Immature natural killer cell (primary cell): ENCODE measurements around the gene TMA7B. TPM values are rescaled to one million over a fixed set of nuclear protein-coding genes. Genes with fewer than 3 reads are reported as not detected.

Source experiments
- DNase-seq, 3 donors: peaks; one replicate each; pipeline ENCODE4 v3.0.0; 2022; ENCODE audit warnings: mixed read lengths in 1 of 3
- H3K27ac Mint-ChIP-seq, 6 donors: one replicate each; pipeline ENCODE4 v1.8.0; 2020; ENCODE audit warnings: mixed read lengths in 6 of 6, mild to moderate bottlenecking in 5 of 6, inconsistent platforms in 4 of 6, moderate library complexity in 3 of 6
- H3K27me3 Mint-ChIP-seq, 3 donors: one replicate each; pipeline ENCODE4 v1.8.0; 2020 to 2021; ENCODE audit warnings: low read depth in 3 of 3, mild to moderate bottlenecking in 3 of 3, mixed read lengths in 3 of 3, moderate library complexity in 3 of 3, inconsistent platforms in 1 of 3
- H3K36me3 Mint-ChIP-seq, 3 donors: one replicate each; pipeline ENCODE4 v1.8.0; 2020; ENCODE audit warnings: mixed read lengths in 3 of 3, inconsistent platforms in 2 of 3, mild to moderate bottlenecking in 2 of 3
- H3K4me1 Mint-ChIP-seq, 2 donors: one replicate each; pipeline ENCODE4 v1.8.0; 2020; ENCODE audit warnings: inconsistent platforms in 2 of 2, mild to moderate bottlenecking in 2 of 2, mixed read lengths in 2 of 2, moderate library complexity in 1 of 2
- H3K4me3 Mint-ChIP-seq, 5 donors: one replicate each; pipeline ENCODE4 v1.8.0; 2020; ENCODE audit warnings: mild to moderate bottlenecking in 5 of 5, mixed read lengths in 5 of 5, inconsistent platforms in 3 of 5, moderate library complexity in 3 of 5
- H3K9me3 Mint-ChIP-seq, 6 donors: one replicate each; pipeline ENCODE4 v1.8.0; 2020; ENCODE audit warnings: mild to moderate bottlenecking in 6 of 6, mixed read lengths in 6 of 6, inconsistent platforms in 4 of 6, moderate library complexity in 3 of 6
- polyA plus RNA-seq, 3 donors: library from polyadenylated mRNA; unstranded; fragments of 300-500 nt; fragmentation: Illumina TruSeq; gene quantifications; one replicate each; pipeline ENCODE4 v1.2.3, GENCODE V29; 2021

TMA7B gene
- 1 to 10 TPM in 2 of 3 donors, not detected in 1; 1.4 to 2.1 TPM for polyA plus RNA-seq

- H3K9me3 Mint-ChIP-seq, result no peaks in the 10 kb centered on the region
- H3K4me1 Mint-ChIP-seq, result peaks cover 75 to 89% of the 10 kb centered on the region in 2 donors
- no peak for DNase-seq
- H3K27ac Mint-ChIP-seq, result peak within 1 kb of the TSS; percentile 86 to 96 (median 90)
- peaks cover 0 to 4% (median 0%) of the 10 kb centered on the region in 3 donors for H3K27me3 Mint-ChIP-seq
- H3K4me3 Mint-ChIP-seq, result peak within 1 kb of the TSS; percentile 45 to 81 (median 80)
- H3K36me3 Mint-ChIP-seq, result peaks cover 32 to 59% (median 40%) of the 10 kb centered on the region in 3 donors
Measured at GRCh38 chr22:39959640-39960447, at the start of gene TMA7B. TMA7B (plus strand) TSS chr22:39960397; CDS start chr22:39964375, 3,978 bp downstream.

GRCh38 chr22:39910876-39911613 is 49.2 kb upstream of the TMA7B start:
- no peak for DNase-seq
- Mint-ChIP-seq H3K4me1 (peaks cover 98 to 99% of the 10 kb centered on the region in 2 donors), H3K27ac (peak overlapping the region; percentile 86 to 98 (median 91)), H3K9me3 (no peaks in the 10 kb centered on the region), H3K27me3 (peaks cover 0 to 8% (median 4%) of the 10 kb centered on the region in 3 donors), H3K36me3 (peaks cover 8 to 9% (median 9%) of the 10 kb centered on the region in 3 donors), H3K4me3 (peak overlapping the region; percentile 74 to 98 (median 76))

GRCh38 chr22:39913321-39913720 is 46.9 kb upstream of the TMA7B start:
- Mint-ChIP-seq H3K4me1 (peaks cover 98 to 99% of the 10 kb centered on the region in 2 donors), H3K36me3 (peaks cover 9% of the 10 kb centered on the region in 3 donors), H3K27me3 (peaks cover 0 to 8% (median 4%) of the 10 kb centered on the region in 3 donors), H3K9me3 (no peaks in the 10 kb centered on the region), H3K4me3 (peak overlapping the region in 2 of 5 donors; percentile 26 to 98), H3K27ac (peak overlapping the region in 5 of 6 donors; percentile 69 to 98 (median 90))
- DNase-seq, result no peak

- DNase-seq, result no peak
- no peaks in the 10 kb centered on the region for H3K9me3 Mint-ChIP-seq
- H3K4me1 Mint-ChIP-seq, result peaks cover 97 to 99% of the 10 kb centered on the region in 2 donors
- H3K27me3 Mint-ChIP-seq, result peaks cover 0 to 8% (median 4%) of the 10 kb centered on the region in 3 donors
- H3K36me3 Mint-ChIP-seq, result peaks cover 9% of the 10 kb centered on the region in 3 donors
- peak overlapping the region; percentile 35 to 90 (median 66) for H3K27ac Mint-ChIP-seq
- H3K4me3 Mint-ChIP-seq, result peak overlapping the region in 3 of 5 donors; percentile 46 to 98 (median 49)
Measured at GRCh38 chr22:39913886-39914285, 46.3 kb upstream of the TMA7B start.

- Mint-ChIP-seq H3K27me3 (peaks cover 0 to 6% (median 4%) of the 10 kb centered on the region in 3 donors), H3K4me3 (no peak overlapping the region), H3K27ac (peak overlapping the region in 2 of 6 donors; percentile 39 to 66), H3K4me1 (peaks cover 96 to 99% of the 10 kb centered on the region in 2 donors), H3K9me3 (no peaks in the 10 kb centered on the region), H3K36me3 (peaks cover 8 to 9% (median 9%) of the 10 kb centered on the region in 3 donors)
- DNase-seq, result no peak
Measured at GRCh38 chr22:39914584-39914983, 45.6 kb upstream of the TMA7B start.

- Mint-ChIP-seq H3K27ac (peak overlapping the region; percentile 64 to 91 (median 78)), H3K4me3 (peak overlapping the region; percentile 54 to 83 (median 65)), H3K36me3 (peaks cover 4 to 9% (median 7%) of the 10 kb centered on the region in 3 donors), H3K9me3 (no peaks in the 10 kb centered on the region), H3K4me1 (peaks cover 96 to 99% of the 10 kb centered on the region in 2 donors), H3K27me3 (peaks cover 0 to 4% (median 3%) of the 10 kb centered on the region in 3 donors)
- no peak for DNase-seq
Measured at GRCh38 chr22:39915295-39915726, 44.9 kb upstream of the TMA7B start.

- Mint-ChIP-seq H3K4me3 (peak overlapping the region in 2 of 5 donors; percentile 40 to 75), H3K27me3 (peaks cover 0 to 3% (median 1%) of the 10 kb centered on the region in 3 donors), H3K36me3 (peaks cover 4 to 9% (median 7%) of the 10 kb centered on the region in 3 donors), H3K9me3 (no peaks in the 10 kb centered on the region), H3K4me1 (peaks cover 96 to 99% of the 10 kb centered on the region in 2 donors), H3K27ac (peak overlapping the region in 5 of 6 donors; percentile 0 to 84 (median 42))
- no peak for DNase-seq
Measured at GRCh38 chr22:39916496-39916895, 43.7 kb upstream of the TMA7B start.

GRCh38 chr22:39917197-39917643 is 43.0 kb upstream of the TMA7B start:
- H3K4me3 Mint-ChIP-seq, result peak overlapping the region in 4 of 5 donors; percentile 1 to 75 (median 24)
- peaks cover 4 to 11% (median 9%) of the 10 kb centered on the region in 3 donors for H3K36me3 Mint-ChIP-seq
- H3K4me1 Mint-ChIP-seq, result peaks cover 95 to 99% of the 10 kb centered on the region in 2 donors
- DNase-seq, result no peak
- H3K27me3 Mint-ChIP-seq, result peaks cover 0 to 3% (median 1%) of the 10 kb centered on the region in 3 donors
- no peaks in the 10 kb centered on the region for H3K9me3 Mint-ChIP-seq
- H3K27ac Mint-ChIP-seq, result peak overlapping the region; percentile 36 to 93 (median 52)

- Mint-ChIP-seq H3K9me3 (no peaks in the 10 kb centered on the region), H3K36me3 (peaks cover 4 to 14% (median 12%) of the 10 kb centered on the region in 3 donors), H3K27me3 (peaks cover 0 to 3% (median 1%) of the 10 kb centered on the region in 3 donors), H3K4me1 (peaks cover 94 to 99% of the 10 kb centered on the region in 2 donors), H3K4me3 (peak overlapping the region in 3 of 5 donors; percentile 19 to 75 (median 30)), H3K27ac (peak overlapping the region; percentile 45 to 93 (median 56))
- no peak for DNase-seq
Measured at GRCh38 chr22:39917776-39918495, 42.3 kb upstream of the TMA7B start.

- H3K36me3 Mint-ChIP-seq, result peaks cover 2 to 12% (median 9%) of the 10 kb centered on the region in 3 donors
- peak overlapping the region; percentile 77 to 85 (median 79) for H3K4me3 Mint-ChIP-seq
- peaks cover 90 to 91% of the 10 kb centered on the region in 2 donors for H3K4me1 Mint-ChIP-seq
- peaks cover 0 to 3% (median 0%) of the 10 kb centered on the region in 3 donors for H3K27me3 Mint-ChIP-seq
- no peak for DNase-seq
- H3K9me3 Mint-ChIP-seq, result no peaks in the 10 kb centered on the region
- H3K27ac Mint-ChIP-seq, result peak overlapping the region; percentile 84 to 98 (median 96)
Measured at GRCh38 chr22:39920134-39920743, 40.0 kb upstream of the TMA7B start.

- H3K9me3 Mint-ChIP-seq, result no peaks in the 10 kb centered on the region
- DNase-seq, result no peak
- peaks cover 56 to 72% of the 10 kb centered on the region in 2 donors for H3K4me1 Mint-ChIP-seq
- H3K27ac Mint-ChIP-seq, result peak overlapping the region in 2 of 6 donors; percentile 40 to 67
- H3K27me3 Mint-ChIP-seq, result peaks cover 0 to 3% (median 0%) of the 10 kb centered on the region in 3 donors
- H3K4me3 Mint-ChIP-seq, result no peak overlapping the region
- peaks cover 6 to 19% (median 11%) of the 10 kb centered on the region in 3 donors for H3K36me3 Mint-ChIP-seq
Measured at GRCh38 chr22:39923696-39924095, 36.5 kb upstream of the TMA7B start.

GRCh38 chr22:39924286-39924685 is 35.9 kb upstream of the TMA7B start:
- Mint-ChIP-seq H3K4me1 (peaks cover 50 to 68% of the 10 kb centered on the region in 2 donors), H3K27ac (peak overlapping the region in 1 of 6 donors; percentile 67), H3K27me3 (peaks cover 0 to 3% (median 0%) of the 10 kb centered on the region in 3 donors), H3K4me3 (no peak overlapping the region), H3K9me3 (no peaks in the 10 kb centered on the region), H3K36me3 (peaks cover 6 to 19% (median 11%) of the 10 kb centered on the region in 3 donors)
- DNase-seq, result no peak
